NCI-H2081 (cell line): Measurements from ENCODE around the gene CNOT3.
"Not testable (repeated sequence)": the region's sequence is repeated elsewhere in the genome, so short reads cannot be mapped to it uniquely, and the experiment has no call there.

Experiments
- DNase-seq, 2 experiments: peaks; one replicate each; lab custom pipeline; 2025; lab: John Stamatoyannopoulos, UW

CNOT3 gene

GRCh38 chr19:54137699-54138488 lies at the start of gene CNOT3:
TSS of gene CNOT3 (plus strand) at chr19:54137762. CDS start at chr19:54142979, 5,217 bp downstream.
- peak; percentile 8 to 18 for DNase-seq

GRCh38 chr19:54094426-54095000 lies 43.0 kb upstream of the CNOT3 start:
- DNase-seq: no peak

GRCh38 chr19:54095136-54095858 lies 42.3 kb upstream of the CNOT3 start:
- DNase-seq: no peak

- not testable (repeated sequence) for DNase-seq
These were observed 41.5 kb upstream of the CNOT3 start for GRCh38 chr19:54095859-54096616.

GRCh38 chr19:54096617-54097106 lies 40.9 kb upstream of the CNOT3 start:
- DNase-seq: no peak

- DNase-seq: no peak
These were observed 38.2 kb upstream of the CNOT3 start for GRCh38 chr19:54099190-54099902.

GRCh38 chr19:54099903-54100255 lies 37.7 kb upstream of the CNOT3 start:
- DNase-seq: not testable (repeated sequence)

GRCh38 chr19:54100561-54100960 lies 37.0 kb upstream of the CNOT3 start, which contains the start of gene OSCAR:
TSS of gene OSCAR (minus strand) at chr19:54100803. CDS start at chr19:54100792, 11 bp downstream.
- DNase-seq: no peak

- peak; percentile 97 to 98 for DNase-seq
These were observed 35.0 kb upstream of the CNOT3 start, which contains the start of gene NDUFA3 for GRCh38 chr19:54102421-54103169. TSS of gene NDUFA3 (plus strand) at chr19:54102855. CDS start at chr19:54102879, 24 bp downstream.

GRCh38 chr19:54104998-54105715 lies 32.4 kb upstream of the CNOT3 start:
- DNase-seq: no peak

- DNase-seq: no peak
These were observed 31.8 kb upstream of the CNOT3 start for GRCh38 chr19:54105796-54106195.

- DNase-seq: no peak
These were observed 30.8 kb upstream of the CNOT3 start for GRCh38 chr19:54106716-54107115.

GRCh38 chr19:54107876-54108490 lies 29.6 kb upstream of the CNOT3 start:
- no peak for DNase-seq

- no peak for DNase-seq
These were observed 29.1 kb upstream of the CNOT3 start for GRCh38 chr19:54108496-54108895.

GRCh38 chr19:54109651-54110050 lies 27.9 kb upstream of the CNOT3 start:
- no peak for DNase-seq

GRCh38 chr19:54114340-54115108 lies 23.0 kb upstream of the CNOT3 start:
- DNase-seq: peak; percentile 20 to 36

GRCh38 chr19:54115109-54116063 lies 22.2 kb upstream of the CNOT3 start, which contains the start of the genes PRPF31 and TFPT:
TSS of gene PRPF31 (plus strand) at chr19:54115754. CDS start at chr19:54118279, 2,525 bp downstream.
TSS of gene TFPT (minus strand) at chr19:54115657. CDS start at chr19:54115269, 388 bp downstream.
- DNase-seq: peak; percentile 95 to 98
